Activated CD8-positive, alpha-beta memory T cell treated with anti-CD3 and anti-CD28 coated beads, Interleukin-2, amount 50 U/mL, for 1 hour (primary cell): Measurements from ENCODE around the gene LANCL1.

ENCODE experiments used
- DNase-seq: peaks from one replicate; pipeline ENCODE4 v3.0.0-alpha.2; 2020; ENCODE audit errors: extremely low read depth

The LANCL1 gene

DNA sequence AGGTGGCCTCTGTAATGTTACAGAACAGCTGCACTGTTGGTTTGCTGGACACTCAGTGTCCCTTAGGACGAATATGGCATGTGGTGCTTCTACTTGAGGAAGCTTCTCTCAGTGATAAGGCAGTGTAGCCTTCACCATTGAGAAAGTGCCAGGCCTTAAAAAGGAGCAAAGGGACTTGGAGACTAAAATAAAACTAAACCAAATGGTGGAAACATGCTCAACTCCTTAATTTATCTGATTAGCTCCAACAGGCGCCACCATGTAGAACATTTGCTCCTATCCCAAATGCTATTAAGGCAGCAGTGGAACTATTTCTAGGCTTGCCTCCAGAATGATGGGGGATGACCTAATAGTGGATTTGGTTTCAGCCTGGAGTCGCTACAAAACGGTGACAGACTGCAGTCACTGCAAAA, 84.1 kb downstream of the LANCL1 start:
- no peak for DNase-seq

- DNase-seq, result no peak
Observed at GRCh38 chr2:210389856-210390255, 86.7 kb downstream of the LANCL1 start.

- no peak for DNase-seq
Observed at GRCh38 chr2:210388148-210388547, 88.4 kb downstream of the LANCL1 start.

GRCh38 chr2:210387074-210387473, 89.5 kb downstream of the LANCL1 start:
- no peak for DNase-seq
